MM.1S (cell line): Measurements from ENCODE around the gene PTPRD.

Experiments
- CTCF ChIP-seq: fragments of 300-600 bp; sonication (generic); IDR thresholded peaks from 2 replicates; pipeline ENCODE4 v1.5.1; 2016; ENCODE audit warnings: antibody characterized with exemption, low read length, mixed read lengths
- EZH2 ChIP-seq: fragments of 300-600 bp; sonication (generic); optimal IDR thresholded peaks from 2 replicates; pipeline ENCODE3; 2017; ENCODE audit warnings: low read depth, mild to moderate bottlenecking, antibody characterized with exemption, low read length, mixed read lengths

GRCh38 chr9:8289681-8290080 is 2323.1 kb downstream of the PTPRD start:
- TF ChIP-seq EZH2 = no peak
- no peak for TF ChIP-seq CTCF
